Stimulated activated memory B cell treated with anti-CD40 and anti-IgM and Interleukin-4, amounts not matched to agents 10 μg/mL and 1 μg/mL and 100 μg/mL, for 72 hours (primary cell): ENCODE data around the gene MUC22.
"Not testable (repeated sequence)": the region's sequence is repeated elsewhere in the genome, so short reads cannot be mapped to it uniquely, and the experiment has no call there.

Experiments
- ATAC-seq: fragments of 150-1000 bp; cut with Tn5 transposase; 2 replicates; pipeline ENCODE4 v1.10.0; 2021
- H3K27ac Mint-ChIP-seq: one replicate; pipeline ENCODE4 v1.8.0; 2022; ENCODE audit warnings: mild to moderate bottlenecking, mixed read lengths
- H3K27me3 Mint-ChIP-seq: one replicate; pipeline ENCODE4 v1.8.0; 2022; ENCODE audit warnings: mixed read lengths
- H3K36me3 Mint-ChIP-seq: one replicate; pipeline ENCODE4 v1.8.0; 2022; ENCODE audit warnings: mixed read lengths
- H3K4me1 Mint-ChIP-seq: one replicate; pipeline ENCODE4 v1.8.0; 2022; ENCODE audit warnings: mixed read lengths
- H3K4me3 Mint-ChIP-seq: one replicate; pipeline ENCODE4 v1.8.0; 2022; ENCODE audit warnings: mild to moderate bottlenecking, moderate library complexity, mixed read lengths
- H3K9me3 Mint-ChIP-seq: one replicate; pipeline ENCODE4 v1.8.0; 2022; ENCODE audit warnings: mixed read lengths

The MUC22 gene

DNA sequence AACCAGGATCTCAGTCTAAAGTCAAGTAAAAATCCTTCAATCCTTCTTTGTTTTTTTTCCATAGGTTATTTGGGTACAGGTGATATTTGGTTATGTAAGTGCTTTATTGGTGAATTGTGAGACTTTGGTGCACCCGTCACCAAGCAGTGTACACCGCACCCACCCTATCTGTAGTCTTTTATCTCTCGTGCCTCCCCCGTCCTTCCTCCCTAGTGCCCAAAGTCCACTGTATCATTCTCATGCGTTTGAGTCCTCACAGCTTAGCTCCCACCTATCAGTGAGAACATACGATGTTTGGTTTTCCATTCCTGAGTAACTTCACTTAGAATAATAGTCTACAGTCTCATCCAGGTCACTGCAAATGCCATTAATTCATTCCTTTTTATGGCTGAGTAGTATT lies 879 bp downstream of the MUC22 start:
- Mint-ChIP-seq H3K9me3 (peaks cover 9% of the 10 kb centered on the region), H3K4me1 (no peaks in the 10 kb centered on the region), H3K27ac (no peak overlapping the region), H3K27me3 (peaks cover 75% of the 10 kb centered on the region), H3K4me3 (no peak overlapping the region), H3K36me3 (peaks cover 5% of the 10 kb centered on the region)
- ATAC-seq = no peak

DNA sequence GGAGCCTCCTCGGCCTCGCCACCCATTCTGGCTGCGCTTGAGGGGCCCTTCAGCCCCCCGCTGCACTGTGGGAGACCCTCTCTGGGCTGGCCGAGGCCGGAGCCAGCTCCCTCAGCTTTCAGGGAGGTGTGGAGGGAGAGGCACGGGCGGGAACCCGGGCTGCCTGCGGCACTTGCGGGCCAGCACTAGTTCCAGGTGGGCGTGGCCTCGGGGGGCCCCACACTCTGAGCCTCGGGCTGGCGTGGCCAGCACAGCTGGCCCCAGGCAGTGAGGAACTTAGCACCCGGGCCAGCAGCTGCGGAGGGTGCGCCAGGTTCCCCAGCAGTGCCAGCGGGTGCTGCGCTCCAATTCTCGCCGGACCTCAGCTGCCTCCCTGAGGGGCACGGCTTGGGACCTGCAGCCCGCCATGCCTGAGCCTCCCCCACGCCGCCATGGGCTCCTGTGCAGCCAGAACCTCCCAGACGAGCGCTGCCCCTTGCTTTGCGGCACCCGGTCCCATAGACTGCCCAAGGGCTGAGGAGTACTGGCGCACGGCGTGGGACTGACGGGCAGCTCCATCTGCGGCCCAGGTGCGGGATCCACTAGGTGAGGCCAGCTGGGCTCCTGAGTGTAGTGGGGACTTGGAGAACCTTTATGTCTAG lies 6.5 kb downstream of the MUC22 start:
- Mint-ChIP-seq H3K4me1 (peaks cover 7% of the 10 kb centered on the region), H3K27me3 (peaks cover 68% of the 10 kb centered on the region), H3K36me3 (peaks cover 6% of the 10 kb centered on the region), H3K9me3 (peaks cover 9% of the 10 kb centered on the region), H3K4me3 (no peak overlapping the region), H3K27ac (no peak overlapping the region)
- ATAC-seq = no peak

DNA sequence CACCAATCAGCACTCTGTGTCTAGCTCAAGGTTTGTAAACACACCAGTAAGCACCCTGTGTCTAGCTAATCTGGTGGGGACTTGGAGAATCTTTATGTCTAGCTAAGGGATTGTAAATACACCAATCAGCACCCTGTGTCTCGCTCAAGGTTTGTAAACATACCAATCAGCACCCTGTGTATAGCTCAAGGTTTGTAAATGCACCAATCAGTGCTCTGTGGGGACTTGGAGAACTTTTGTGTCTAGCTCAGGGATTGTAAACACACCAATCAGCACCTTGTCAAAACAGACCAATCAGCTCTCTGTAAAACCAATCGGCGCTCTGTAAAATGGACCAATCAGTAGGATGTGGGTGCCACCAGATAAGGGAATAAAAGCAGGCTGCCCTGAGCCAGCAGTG lies 7.2 kb downstream of the MUC22 start:
- H3K27me3 Mint-ChIP-seq = peaks cover 61% of the 10 kb centered on the region
- not testable (repeated sequence) for H3K27ac Mint-ChIP-seq, H3K4me3 Mint-ChIP-seq, H3K36me3 Mint-ChIP-seq, H3K9me3 Mint-ChIP-seq, H3K4me1 Mint-ChIP-seq, ATAC-seq

DNA sequence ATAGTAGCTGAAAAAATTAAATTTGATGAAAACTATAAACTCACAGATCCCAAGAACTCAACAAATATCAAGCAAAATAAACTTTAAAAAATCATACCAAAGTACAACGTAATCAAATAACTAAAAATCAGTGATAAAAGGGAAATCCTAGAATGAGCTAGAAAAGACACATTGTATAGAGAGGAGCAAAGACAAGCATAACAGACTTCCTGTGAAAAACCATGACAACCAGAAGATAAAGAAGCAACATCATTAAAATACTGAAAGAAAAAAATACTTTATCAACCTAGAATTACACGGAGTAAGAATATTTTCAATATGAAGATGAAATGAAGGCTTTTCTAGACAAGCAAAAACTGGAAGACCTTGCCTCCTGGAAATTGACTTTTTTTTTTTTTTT lies 9.8 kb downstream of the MUC22 start:
- peaks cover 6% of the 10 kb centered on the region for H3K36me3 Mint-ChIP-seq
- ATAC-seq = no peak
- no peak overlapping the region for H3K4me3 Mint-ChIP-seq
- peaks cover 54% of the 10 kb centered on the region for H3K27me3 Mint-ChIP-seq
- H3K4me1 Mint-ChIP-seq = peaks cover 7% of the 10 kb centered on the region
- H3K9me3 Mint-ChIP-seq = peaks cover 5% of the 10 kb centered on the region
- no peak overlapping the region for H3K27ac Mint-ChIP-seq

DNA sequence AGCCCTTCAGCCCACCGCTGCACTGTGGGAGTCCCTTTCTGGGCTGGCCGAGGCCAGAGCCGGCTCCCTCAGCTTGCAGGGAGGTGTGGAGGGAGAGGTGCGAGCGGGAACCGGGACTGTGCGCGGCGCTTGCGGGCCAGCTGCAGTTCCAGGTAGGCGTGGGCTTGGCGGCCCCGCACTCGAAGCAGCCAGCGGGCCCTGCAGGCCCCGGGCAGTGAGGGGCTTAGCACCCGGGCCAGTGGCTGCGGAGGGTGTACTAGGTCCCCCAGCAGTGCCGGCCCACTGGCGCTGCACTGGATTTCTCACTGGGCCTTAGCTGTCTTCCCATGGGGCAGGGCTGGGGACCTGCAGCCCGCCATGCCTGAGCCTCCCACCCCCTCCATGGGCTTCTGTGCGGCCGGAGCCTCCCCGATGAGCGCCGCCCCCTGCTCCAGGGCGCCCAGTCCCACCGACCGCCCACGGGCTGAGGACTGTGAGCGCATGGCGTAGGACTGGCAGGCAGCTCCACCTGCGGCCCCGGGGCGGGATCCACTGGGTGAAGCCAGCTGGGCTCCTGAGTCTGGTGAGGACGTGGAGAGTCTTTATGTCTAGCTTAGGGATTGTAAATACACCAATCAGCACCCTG lies 10.5 kb downstream of the MUC22 start:
- H3K27ac Mint-ChIP-seq, H3K4me3 Mint-ChIP-seq, H3K4me1 Mint-ChIP-seq, ATAC-seq, H3K36me3 Mint-ChIP-seq, H3K9me3 Mint-ChIP-seq: not testable (repeated sequence)
- H3K27me3 Mint-ChIP-seq = peaks cover 54% of the 10 kb centered on the region

DNA sequence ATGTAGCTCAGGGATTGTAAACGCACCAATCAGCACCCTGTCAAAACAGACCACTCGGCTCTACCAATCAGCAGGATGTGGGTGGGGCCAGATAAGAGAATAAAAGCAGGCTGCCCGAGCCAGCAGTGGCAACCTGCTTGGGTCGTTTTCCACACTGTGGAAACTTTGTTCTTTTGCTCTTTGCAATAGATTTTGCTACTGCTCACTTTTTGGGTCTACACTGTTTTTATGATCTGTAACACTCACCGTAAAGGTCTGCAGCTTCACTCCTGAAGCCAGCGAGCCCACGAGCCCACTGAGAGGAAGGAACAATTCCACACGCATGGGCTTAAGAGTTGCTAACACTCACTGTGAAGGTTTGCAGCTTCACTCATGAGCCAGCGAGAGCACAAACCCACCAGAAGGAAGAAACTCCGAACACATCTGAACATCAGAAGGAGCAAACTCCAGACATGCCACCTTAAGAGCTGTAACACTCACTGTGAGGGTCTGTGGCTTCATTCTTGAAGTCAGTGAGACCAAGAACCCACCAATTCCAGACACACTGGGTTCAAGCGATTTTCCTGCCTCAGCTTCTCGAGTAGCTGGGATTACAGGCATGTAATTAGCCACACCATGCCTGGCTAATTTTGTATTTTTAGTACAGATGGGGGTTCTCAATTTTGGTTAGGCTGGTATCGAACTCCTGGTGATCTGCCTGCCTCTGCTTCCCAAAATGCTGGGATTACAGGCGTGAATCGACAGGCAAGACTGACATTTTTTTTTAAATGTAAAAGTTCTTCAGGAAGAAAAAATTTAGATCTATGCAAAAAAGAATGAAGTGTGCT lies 11.6 kb downstream of the MUC22 start:
- not testable (repeated sequence) for H3K9me3 Mint-ChIP-seq, ATAC-seq
- H3K27me3 Mint-ChIP-seq = peaks cover 50% of the 10 kb centered on the region

DNA sequence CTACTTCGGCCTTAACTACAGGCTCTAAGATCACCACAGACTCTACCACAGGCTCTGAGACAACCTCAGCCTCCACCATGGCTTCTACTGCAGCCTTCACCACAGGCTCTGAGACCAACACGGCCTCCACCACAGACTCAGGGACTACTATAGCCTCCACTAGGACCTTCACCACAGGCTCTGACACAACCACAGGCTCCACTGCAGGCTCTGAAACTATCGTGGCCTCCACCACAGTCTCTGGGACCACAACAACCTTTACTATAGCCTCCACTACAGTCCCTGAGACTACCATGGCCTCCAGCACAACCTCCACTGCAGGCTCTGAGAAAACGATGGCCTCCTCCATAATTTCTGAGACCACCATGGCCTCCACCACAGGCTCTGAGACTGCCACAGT lies 15.3 kb downstream of the MUC22 start:
- H3K9me3 Mint-ChIP-seq = no peaks in the 10 kb centered on the region
- no peak for ATAC-seq
- no peaks in the 10 kb centered on the region for H3K36me3 Mint-ChIP-seq
- peaks cover 44% of the 10 kb centered on the region for H3K27me3 Mint-ChIP-seq
- no peaks in the 10 kb centered on the region for H3K4me1 Mint-ChIP-seq
- H3K27ac Mint-ChIP-seq = no peak overlapping the region
- no peak overlapping the region for H3K4me3 Mint-ChIP-seq

More for the DNA sequence above, 11.6 kb downstream of the MUC22 start:
- H3K4me3 Mint-ChIP-seq, H3K4me1 Mint-ChIP-seq, H3K27ac Mint-ChIP-seq, H3K36me3 Mint-ChIP-seq: not testable (repeated sequence)

DNA sequence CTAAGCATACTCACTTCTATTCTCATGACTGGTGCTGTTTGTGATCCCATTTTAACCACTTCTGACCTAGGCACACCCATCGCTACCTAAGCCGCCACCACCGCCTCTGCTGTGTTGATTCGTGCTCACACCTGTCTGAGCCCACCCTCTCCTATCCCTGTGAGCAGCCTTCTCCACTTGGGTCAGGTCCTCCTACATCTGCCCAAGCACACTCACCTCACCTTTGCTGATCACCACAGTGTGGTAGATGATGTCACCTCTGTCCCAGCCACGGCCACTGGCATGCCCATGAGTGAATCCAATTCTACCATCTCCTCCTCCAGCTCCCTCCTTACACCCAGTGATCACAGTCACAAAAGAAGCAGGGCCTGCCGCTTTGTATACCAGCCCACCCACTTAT lies 20.8 kb downstream of the MUC22 start:
- no peaks in the 10 kb centered on the region for H3K9me3 Mint-ChIP-seq
- H3K4me3 Mint-ChIP-seq = no peak overlapping the region
- no peak overlapping the region for H3K27ac Mint-ChIP-seq
- no peak for ATAC-seq
- H3K27me3 Mint-ChIP-seq = peaks cover 68% of the 10 kb centered on the region
- no peaks in the 10 kb centered on the region for H3K36me3 Mint-ChIP-seq
- H3K4me1 Mint-ChIP-seq = no peaks in the 10 kb centered on the region

DNA sequence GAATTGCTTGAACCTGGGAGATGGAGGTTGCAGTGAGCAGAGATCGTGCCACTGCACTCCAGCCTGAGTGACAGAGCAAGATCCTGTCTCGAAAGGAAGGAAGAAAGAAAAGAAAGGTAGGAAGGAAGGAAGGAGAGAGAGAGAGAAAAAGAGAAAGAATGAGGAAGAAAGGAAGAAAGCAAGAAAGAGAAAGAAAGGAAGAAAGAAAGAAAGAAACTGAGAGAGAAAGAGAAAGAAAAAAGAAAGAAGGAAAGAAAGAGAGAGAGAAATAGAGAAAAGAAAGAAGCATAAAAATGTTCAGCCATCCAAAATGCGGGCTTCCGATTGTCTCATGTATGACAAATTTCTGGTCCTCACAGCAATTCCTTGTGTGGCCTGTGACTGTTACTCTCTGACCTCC lies 22.8 kb downstream of the MUC22 start:
- H3K4me1 Mint-ChIP-seq = no peaks in the 10 kb centered on the region
- H3K27me3 Mint-ChIP-seq = peaks cover 83% of the 10 kb centered on the region
- no peaks in the 10 kb centered on the region for H3K9me3 Mint-ChIP-seq
- no peaks in the 10 kb centered on the region for H3K36me3 Mint-ChIP-seq
- no peak overlapping the region for H3K27ac Mint-ChIP-seq
- ATAC-seq = no peak
- no peak overlapping the region for H3K4me3 Mint-ChIP-seq

DNA sequence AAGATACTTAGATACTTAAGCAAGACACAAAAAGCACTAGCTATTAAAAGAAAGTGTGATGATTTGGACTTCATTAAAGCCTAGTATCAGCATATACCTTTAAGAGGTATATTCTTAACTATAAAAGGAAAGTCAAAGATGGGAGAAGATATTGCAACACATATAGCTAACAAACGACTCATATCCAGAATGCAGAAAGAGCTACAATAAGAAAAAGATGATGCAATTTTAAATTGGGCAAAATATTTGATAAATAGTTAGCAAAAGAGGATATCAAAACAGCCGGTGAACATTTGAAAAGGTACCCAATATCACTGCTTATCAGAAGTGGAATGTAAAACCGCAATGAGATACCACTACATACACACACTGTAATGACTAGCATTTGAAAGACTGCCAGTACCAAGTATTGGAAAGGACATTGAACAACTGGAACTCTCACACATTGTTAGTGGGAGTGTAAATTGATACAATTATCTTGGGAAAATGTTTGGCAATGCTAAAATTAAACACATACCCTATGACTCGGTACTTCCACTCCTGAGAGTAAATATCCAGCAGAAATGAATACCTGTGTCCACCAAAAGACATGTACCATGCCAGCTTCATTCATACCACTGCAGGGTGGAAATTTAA lies 25.7 kb downstream of the MUC22 start:
- Mint-ChIP-seq H3K36me3 (no peaks in the 10 kb centered on the region), H3K27ac (no peak overlapping the region), H3K9me3 (no peaks in the 10 kb centered on the region)

DNA sequence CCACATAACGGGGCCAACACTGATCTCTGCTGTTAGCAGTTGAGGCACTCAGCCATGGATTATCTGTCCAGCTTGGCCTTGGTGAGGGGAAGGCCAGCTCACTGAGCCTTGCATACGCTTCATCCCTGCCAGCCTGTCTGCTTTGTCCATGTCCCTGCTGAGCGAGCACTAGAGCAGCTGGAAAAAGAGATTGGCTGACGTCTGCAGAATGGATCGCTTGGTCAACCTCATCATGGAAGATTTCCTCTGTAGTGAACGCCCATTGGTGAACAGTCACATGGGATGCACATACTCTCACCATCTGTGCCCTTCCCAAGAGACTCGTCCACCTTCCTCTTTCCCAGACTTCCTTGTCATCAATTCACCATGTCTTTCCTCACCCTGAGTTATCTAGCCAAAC lies 26.9 kb downstream of the MUC22 start:
- no peaks in the 10 kb centered on the region for H3K9me3 Mint-ChIP-seq
- no peak for ATAC-seq
- H3K27me3 Mint-ChIP-seq = peaks cover 70% of the 10 kb centered on the region
- H3K36me3 Mint-ChIP-seq = no peaks in the 10 kb centered on the region
- H3K27ac Mint-ChIP-seq = no peak overlapping the region
- no peak overlapping the region for H3K4me3 Mint-ChIP-seq
- H3K4me1 Mint-ChIP-seq = peaks cover under 1% of the 10 kb centered on the region

More for the DNA sequence above, 25.7 kb downstream of the MUC22 start:
- Mint-ChIP-seq H3K4me3 (no peak overlapping the region), H3K27me3 (peaks cover 80% of the 10 kb centered on the region), H3K4me1 (no peaks in the 10 kb centered on the region)
- no peak for ATAC-seq

DNA sequence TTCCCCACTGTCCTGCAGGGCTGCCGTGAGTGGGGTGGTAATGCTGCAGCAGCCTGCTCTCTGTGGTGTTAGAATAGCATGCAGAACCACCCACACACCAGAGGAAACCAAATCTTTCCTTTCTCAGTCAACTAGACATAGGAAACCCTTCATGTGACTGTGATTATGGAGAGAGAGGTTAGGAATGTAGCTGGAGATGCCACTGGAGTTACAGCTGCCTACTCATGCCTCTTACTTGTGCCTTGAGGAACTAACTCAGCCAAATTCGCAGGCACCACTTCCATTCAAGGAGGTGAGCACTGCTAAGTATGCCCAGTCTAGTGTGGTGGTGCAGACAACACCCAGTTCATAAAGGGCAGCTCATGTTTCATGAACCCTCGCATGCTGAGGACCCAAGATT lies 27.4 kb downstream of the MUC22 start:
- no peak overlapping the region for H3K4me3 Mint-ChIP-seq
- no peak overlapping the region for H3K27ac Mint-ChIP-seq
- peaks cover 6% of the 10 kb centered on the region for H3K4me1 Mint-ChIP-seq
- no peak for ATAC-seq
- no peaks in the 10 kb centered on the region for H3K36me3 Mint-ChIP-seq
- H3K27me3 Mint-ChIP-seq = peaks cover 65% of the 10 kb centered on the region
- no peaks in the 10 kb centered on the region for H3K9me3 Mint-ChIP-seq

DNA sequence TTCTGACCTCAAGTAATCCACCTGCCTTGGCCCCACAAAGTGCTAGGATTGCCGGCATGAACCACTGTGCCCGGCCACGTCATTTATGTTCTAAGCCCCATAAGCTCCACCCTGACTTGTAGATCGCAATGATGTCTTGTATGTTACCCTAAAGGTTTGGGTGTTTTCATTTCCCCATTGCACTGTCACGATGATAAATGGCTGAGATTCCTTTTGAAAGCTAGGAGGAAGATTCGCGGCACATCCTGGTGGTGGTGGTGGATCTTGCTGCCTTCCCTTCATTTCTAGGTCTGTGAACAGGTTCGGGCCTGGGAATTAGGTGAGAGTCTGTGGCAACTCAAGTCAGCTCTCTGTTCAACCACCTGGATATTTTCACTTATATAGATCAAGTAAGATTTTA lies 28.3 kb downstream of the MUC22 start:
- Mint-ChIP-seq H3K27me3 (peaks cover 56% of the 10 kb centered on the region), H3K4me3 (no peak overlapping the region)
- no peak for ATAC-seq

DNA sequence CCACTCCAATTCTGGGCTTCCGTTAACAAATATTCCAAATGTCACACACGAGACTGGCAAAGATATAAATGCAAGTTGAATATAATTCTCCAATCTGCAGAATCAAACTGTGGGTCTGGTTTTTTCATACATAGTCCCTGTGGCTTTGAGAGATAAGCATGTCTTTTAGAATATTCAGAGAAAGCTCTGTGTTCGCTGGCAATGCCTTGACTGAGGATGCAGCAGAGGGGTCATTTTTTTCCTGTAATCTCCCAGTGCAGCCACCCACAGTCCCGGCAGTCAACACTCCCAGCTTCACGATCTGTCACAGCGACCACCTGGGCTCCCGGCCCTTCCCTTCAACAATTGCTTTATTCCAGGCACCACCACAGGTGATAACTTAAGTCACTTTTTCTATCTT lies 30.5 kb downstream of the MUC22 start:
- Mint-ChIP-seq H3K9me3 (no peaks in the 10 kb centered on the region), H3K36me3 (no peaks in the 10 kb centered on the region), H3K4me3 (no peak overlapping the region), H3K27ac (no peak overlapping the region), H3K27me3 (peaks cover 54% of the 10 kb centered on the region), H3K4me1 (peaks cover 14% of the 10 kb centered on the region)
- no peak for ATAC-seq

More for the DNA sequence above, 28.3 kb downstream of the MUC22 start:
- Mint-ChIP-seq H3K9me3 (no peaks in the 10 kb centered on the region), H3K4me1 (peaks cover 14% of the 10 kb centered on the region), H3K27ac (no peak overlapping the region), H3K36me3 (no peaks in the 10 kb centered on the region)

DNA sequence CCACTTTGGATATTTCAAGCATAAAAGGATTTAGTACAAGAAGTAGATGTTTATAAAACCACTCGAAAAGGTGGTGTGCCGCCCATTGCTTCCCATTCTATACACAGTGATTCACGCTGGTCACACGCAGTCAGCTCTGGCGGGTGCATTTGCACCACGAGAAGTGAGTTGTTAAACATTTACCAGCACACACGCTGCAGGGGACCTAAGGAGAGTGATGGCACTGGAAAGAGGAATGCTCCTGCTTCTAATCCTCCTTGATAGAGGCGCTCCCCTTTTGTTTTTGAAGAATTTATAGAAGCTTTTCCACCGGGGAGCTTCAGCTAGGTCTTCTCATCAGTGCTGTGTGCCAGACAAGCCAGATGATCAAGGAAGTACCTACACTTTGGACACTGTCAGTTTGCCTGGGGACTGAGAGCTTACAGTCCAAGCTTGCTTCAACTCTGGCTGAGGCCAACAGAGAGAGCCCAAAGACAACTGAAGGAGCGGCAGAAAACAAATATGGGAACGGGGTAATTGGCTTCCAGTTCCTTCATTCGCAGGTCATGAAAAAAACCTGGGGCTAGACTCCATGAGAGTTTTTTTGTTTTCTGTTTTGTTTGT lies 31.2 kb downstream of the MUC22 start:
- no peaks in the 10 kb centered on the region for H3K9me3 Mint-ChIP-seq
- H3K4me1 Mint-ChIP-seq = peaks cover 14% of the 10 kb centered on the region
- H3K27me3 Mint-ChIP-seq = peaks cover 54% of the 10 kb centered on the region
- ATAC-seq = no peak
- no peak overlapping the region for H3K27ac Mint-ChIP-seq
- no peak overlapping the region for H3K4me3 Mint-ChIP-seq
- H3K36me3 Mint-ChIP-seq = no peaks in the 10 kb centered on the region
